ENCODE measurements around the gene CSH2.

The CSH2 gene

DNA sequence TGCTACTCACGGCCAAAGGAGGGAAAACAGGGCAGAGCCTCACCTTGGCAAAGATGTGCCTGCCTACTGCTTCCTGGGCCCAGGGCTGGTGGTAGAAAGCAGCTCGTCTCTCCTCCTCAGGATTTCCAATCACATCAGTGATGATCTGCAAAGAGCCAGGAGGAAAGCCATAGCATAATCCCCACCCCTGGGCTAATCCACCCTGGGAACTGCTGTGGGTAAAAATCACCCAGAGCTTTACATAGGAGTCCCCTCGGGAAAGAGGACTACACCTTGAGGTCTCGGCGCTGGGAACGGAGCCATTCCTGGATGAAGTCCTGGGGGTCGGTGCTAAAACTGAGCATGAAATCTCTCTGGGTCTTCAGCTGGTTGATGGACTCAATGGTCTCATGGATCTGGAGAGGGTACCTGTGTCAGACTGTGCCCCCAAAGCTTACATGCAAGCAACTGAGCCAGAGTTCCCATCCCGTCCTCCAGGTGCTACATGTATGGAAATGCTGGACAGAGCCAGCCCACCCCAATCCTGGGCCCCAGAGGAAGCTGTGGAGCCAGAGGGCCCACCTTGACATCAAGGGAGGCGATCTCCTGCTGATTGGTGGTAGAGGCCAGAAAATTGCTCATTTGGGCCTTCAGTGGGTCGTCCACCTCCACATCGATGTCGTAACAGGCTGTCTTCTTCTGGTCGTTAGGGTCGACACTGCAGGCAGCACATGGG is 40.3 kb downstream of the CSH2 start:
- no peak for DNase-seq (ENCODE audit: insufficient read length, low spot score)
- TF ChIP-seq POLR2A (IDR thresholded peaks at IDR 0.05; ENCODE audit: low read depth, low read length), result no peak
- FAIRE-seq, result no peak

DNA sequence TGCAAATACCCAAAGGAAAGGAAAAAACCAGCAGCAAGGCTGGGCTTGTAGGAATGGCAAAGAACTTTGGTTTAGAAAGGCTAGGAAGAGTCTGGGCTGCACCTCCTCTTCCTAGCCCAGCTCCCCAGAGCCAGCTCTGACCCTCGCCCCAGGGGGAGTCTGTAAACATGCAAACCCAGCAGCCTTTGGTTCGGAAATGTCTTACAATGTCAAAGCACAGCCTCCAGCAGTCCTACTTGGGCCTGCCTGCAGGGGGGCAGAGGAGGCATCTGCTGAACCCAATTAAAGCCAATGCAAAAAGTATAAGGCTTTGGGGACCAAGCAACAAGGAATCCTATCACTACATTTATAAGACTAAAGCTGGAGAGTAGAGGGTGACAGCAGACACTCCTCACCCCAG is 41.0 kb downstream of the CSH2 start:
- TF ChIP-seq POLR2A (IDR thresholded peaks at IDR 0.05; ENCODE audit: low read depth, low read length), result no peak
- DNase-seq (ENCODE audit: insufficient read length, low spot score) (no peak), FAIRE-seq (no peak)

DNA sequence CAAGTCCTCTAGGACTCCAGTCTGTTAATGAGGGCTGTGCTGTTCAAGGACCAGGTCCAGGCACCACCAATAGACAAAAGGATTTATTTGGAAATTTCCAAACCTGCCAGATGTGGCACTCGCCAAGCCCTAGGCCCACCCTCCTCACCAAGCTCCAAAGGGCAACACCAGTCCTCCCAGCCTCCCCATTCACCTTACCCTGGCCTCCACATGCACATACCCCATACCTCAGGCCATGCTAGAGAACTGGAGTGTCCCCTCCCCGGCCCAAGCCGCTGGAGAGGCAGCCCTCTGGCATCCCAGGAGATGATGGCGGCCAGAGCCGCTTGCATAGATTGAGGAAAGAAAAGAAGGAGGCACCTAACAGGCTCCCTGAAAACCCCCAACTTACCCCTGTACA is 41.5 kb downstream of the CSH2 start:
- TF ChIP-seq POLR2A (IDR thresholded peaks at IDR 0.05; ENCODE audit: low read depth, low read length), result no peak
- FAIRE-seq, result no peak

DNA sequence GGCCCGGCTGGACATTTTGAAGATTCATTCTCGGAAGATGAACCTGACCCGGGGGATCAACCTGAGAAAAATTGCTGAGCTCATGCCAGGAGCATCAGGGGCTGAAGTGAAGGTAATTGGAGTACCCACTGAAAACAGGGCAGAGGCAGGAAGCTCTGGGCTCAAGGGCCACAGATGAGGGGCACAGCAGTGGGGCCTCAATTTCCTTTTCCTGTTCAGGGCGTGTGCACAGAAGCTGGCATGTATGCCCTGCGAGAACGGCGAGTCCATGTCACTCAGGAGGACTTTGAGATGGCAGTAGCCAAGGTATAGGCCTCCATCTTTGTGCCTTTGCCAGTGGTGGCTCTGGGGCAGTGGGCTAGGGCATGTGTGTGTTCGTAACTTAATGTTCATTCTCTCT is 42.0 kb downstream of the CSH2 start:
- no peak for TF ChIP-seq POLR2A (IDR thresholded peaks at IDR 0.05; ENCODE audit: low read depth, low read length)
- FAIRE-seq (no peak), DNase-seq (ENCODE audit: insufficient read length, low spot score) (no peak)

More for the DNA sequence above, 41.5 kb downstream of the CSH2 start:
- no peak for DNase-seq (ENCODE audit: insufficient read length, low spot score)

DNA sequence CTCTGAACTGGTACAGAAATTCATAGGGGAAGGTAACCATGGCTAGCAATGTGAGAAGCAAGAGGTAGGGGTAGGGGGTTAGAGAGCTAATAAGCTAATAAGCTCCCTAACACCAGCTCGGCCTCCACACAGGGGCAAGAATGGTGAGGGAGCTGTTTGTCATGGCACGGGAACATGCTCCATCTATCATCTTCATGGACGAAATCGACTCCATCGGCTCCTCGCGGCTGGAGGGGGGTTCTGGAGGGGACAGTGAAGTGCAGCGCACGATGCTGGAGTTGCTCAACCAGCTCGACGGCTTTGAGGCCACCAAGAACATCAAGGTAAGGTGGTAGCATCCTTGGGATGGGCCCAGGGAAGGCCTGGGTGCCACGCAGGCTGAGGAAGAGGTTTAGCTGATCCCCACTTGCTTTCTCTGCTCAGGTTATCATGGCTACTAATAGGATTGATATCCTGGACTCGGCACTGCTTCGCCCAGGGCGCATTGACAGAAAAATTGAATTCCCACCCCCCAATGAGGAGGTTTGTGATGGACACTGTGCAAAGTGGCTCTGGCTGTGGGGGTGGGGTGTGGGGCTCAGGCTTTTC is 42.5 kb downstream of the CSH2 start:
- no peak for TF ChIP-seq POLR2A (IDR thresholded peaks at IDR 0.05; ENCODE audit: low read depth, low read length)
- FAIRE-seq, result no peak
- DNase-seq (ENCODE audit: insufficient read length, low spot score), result no peak

DNA sequence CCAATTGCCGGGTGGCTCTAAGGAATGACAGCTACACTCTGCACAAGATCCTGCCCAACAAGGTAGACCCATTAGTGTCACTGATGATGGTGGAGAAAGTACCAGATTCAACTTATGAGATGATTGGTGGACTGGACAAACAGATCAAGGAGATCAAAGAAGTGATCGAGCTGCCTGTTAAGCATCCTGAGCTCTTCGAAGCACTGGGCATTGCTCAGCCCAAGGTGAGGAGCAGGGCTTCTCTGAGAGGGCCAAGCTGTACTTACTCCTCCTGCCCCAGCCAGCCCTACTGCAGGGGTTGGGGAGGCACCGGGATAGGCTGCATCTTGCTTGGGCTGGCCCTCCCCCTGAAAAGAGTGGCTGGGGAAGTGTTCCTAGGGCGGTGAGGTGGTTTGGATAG is 43.2 kb downstream of the CSH2 start:
- no peak for TF ChIP-seq POLR2A (IDR thresholded peaks at IDR 0.05; ENCODE audit: low read depth, low read length)
- no peak for DNase-seq (ENCODE audit: insufficient read length, low spot score)
- no peak for FAIRE-seq

DNA sequence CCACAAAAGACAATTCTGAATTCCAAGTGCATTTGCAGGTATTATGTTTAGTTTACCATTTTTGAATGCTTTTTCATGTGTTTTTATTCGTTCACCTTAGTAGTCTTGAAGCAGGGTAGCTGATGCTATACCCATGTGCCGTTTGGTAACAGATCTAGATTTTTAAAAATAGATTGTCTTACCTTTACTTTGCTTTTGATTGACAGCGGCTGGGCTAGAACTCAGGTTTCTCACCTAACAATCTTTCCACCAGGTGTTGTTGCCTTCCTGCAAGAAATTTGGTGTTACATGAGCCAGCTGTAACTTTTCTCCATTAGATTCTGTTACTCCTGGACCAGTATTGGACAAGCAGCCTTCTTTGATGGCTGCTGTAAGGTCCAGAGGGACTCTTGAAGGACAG is 44.5 kb downstream of the CSH2 start:
- no peak for TF ChIP-seq POLR2A (IDR thresholded peaks at IDR 0.05; ENCODE audit: low read depth, low read length)
- FAIRE-seq (no peak), DNase-seq (ENCODE audit: insufficient read length, low spot score) (no peak)

DNA sequence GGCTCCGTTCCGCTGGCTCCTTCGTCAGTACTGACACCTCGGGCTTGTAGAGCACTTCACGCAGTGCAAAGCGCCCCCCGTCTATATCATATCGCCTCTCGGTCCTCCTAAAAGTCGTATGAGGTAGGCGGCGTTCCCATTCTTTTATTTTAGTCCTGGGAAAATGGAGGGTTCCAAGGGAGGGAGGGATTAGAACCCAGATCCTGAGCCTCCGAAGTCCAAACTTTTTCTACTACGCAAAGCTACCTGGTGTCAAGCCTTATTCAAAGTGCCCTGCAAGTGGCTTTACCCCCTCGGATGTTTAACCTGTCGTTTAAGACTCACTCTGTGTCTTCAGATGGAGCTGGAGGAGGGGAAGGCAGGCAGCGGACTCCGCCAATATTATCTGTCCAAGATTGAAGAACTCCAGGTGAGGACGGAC is 45.7 kb downstream of the CSH2 start:
- FAIRE-seq (no peak), DNase-seq (ENCODE audit: insufficient read length, low spot score) (no peak)
- TF ChIP-seq POLR2A (IDR thresholded peaks at IDR 0.05; ENCODE audit: low read depth, low read length), result no peak

DNA sequence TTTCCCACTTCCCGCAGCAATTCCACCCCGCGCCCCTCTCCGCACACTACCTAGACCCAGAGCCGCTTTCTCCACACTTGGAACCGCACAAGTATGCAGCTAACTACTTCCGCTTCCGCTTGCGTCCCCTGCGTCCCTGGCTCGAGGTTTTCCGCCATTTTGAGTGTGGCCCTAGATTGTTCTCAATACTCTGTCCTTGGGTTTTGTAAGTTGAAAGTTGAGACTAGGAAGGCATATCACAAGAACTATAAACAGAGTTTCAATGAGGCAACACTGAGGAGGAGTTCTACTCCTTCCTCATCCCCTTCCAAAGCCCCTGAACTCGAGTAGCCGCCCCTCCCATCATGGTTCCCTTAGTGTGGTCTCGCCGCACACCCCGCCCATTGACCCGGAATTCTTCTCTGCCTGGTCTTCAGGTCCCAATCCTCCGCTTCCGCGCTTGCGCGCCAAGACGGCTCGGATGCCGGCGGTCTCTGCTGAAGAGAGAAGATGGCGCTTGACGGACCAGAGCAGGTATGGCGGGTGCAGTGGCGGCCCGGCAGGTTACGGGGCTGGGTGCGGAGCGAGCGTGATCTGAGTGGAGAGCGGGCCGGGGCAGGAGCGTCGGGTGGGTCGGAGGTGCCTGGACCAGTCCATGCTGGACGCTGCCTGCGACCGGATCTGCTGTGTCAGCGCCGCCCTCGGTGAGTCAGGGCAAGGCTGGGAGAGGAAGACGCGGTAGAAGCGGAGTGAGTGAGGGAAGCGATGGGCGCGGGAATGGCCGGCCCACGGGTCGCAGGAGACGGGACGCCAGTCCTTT is 46.3 kb downstream of the CSH2 start, which contains the start of the genes FTSJ3 and PSMC5:
Gene FTSJ3, minus strand, starts transcription at position 662 of the 799 bp plus-strand sequence. CDS start 761 bp downstream, outside the sequence.
Gene PSMC5, plus strand, starts transcription at position 430 of the 799 bp plus-strand sequence. Its CDS starts 60 bp downstream, at position 490.
- peak; percentile 93 for TF ChIP-seq POLR2A (IDR thresholded peaks at IDR 0.05; ENCODE audit: low read depth, low read length)
- DNase-seq (ENCODE audit: insufficient read length, low spot score), result peak; percentile 95
- FAIRE-seq, result no peak

DNA sequence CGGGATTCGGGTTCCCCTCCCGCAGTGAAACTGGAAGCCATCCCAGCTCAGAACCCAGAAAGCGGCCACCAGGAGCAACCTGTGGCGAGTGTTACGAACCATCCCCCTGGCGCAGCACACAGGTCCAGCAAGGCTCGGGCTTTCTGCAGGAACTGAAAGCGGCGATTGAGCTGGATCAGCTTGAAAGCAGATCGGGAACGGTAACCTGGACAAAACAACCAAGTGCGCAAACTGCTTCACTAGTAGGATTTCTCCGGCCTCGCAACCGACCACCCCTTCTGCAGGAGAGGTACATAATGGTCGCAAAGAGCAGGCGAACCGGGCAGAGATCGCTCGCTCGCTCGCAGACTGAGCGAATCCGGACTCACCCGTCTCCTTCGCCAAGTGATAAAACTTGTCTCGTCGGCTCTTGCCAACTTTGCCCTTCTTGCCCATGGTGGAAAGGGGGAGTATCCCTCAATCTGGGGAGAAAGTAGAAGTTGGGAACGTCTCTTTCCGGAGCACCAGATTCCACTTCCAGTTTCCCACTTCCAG is 46.9 kb downstream of the CSH2 start:
- no peak for DNase-seq (ENCODE audit: insufficient read length, low spot score)
- TF ChIP-seq POLR2A (IDR thresholded peaks at IDR 0.05; ENCODE audit: low read depth, low read length), result no peak
- FAIRE-seq, result no peak

DNA sequence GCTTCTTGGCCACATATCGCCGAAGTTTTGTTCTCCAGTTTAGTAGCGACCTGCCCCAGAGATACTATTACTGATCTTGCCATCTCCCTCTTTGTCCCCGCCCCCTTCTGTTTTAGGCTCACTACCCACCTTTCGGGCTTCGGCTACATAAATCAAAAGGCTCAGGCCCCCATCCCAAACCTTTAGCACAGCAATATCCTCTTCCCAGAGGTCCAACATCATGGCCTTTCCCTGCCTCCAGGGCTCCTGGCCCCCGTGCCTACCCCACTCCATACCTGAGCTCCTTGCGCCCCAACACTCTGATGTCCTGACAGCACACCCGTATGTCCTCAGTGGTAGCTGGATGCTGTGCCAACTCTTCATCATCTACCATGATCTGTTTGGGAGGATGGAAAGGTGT is 49.1 kb downstream of the CSH2 start:
- DNase-seq (ENCODE audit: insufficient read length, low spot score) (no peak), FAIRE-seq (no peak)
- TF ChIP-seq POLR2A (IDR thresholded peaks at IDR 0.05; ENCODE audit: low read depth, low read length), result no peak

DNA sequence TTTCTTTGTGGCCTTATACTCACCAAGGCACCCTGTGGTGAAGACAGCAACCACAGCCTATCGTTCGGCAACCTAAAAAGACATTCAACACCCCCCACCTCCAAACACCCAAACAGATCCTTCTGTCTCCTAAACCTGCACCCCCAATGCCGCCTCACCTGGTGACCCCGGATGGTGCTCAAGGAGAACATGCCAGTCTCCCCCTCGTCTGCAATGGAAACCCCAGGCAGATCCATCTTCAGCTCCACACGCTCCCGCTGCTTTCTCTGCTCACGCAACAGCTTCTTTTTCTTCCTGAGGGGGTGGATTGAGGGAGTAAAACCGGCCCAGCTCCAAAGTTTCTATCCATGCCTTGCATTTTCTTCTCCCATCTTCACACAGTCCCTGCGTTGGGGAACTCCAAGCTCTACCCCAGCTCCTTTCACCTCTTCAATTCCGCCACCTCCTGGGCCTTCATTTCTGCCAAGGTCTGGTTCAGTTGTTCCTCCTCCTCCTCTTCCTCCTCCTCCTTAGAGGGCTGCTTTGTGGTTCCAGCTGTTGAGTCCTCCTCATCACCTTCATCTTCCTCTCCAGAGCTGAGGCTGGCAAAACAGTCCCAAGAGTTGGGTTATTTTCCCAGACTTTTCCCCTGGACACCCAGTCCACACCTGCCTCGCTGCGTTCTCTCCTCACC is 49.7 kb downstream of the CSH2 start:
- TF ChIP-seq POLR2A (IDR thresholded peaks at IDR 0.05; ENCODE audit: low read depth, low read length), result no peak
- DNase-seq (ENCODE audit: insufficient read length, low spot score), result no peak
- no peak for FAIRE-seq

DNA sequence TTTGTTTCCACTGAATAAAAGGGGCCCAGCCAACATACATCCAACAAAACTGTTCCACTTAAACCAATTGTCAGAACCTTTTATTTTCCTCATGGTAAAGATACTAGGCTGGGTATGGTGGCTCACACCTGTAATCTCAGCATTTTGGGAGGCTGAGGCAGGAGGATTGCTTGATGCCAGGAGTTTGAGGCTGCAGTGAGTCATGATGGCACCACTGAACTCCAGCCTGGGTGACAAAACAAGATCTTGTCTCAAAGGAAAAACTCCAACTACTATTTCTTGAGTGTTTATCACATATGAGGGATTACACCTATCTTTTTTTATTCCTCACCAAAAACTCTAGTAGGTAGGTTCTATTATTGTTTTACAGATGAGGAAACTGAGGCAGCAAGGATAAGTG is 50.9 kb downstream of the CSH2 start:
- FAIRE-seq, result no peak
- DNase-seq (ENCODE audit: insufficient read length, low spot score), result no peak
- no peak for TF ChIP-seq POLR2A (IDR thresholded peaks at IDR 0.05; ENCODE audit: low read depth, low read length)
